Adrenal gland (tissue), 5 donors: ENCODE measurements around the gene SHB.

ENCODE experiments used
- POLR2A ChIP-seq, 2 donors: fragments of 450-650 bp; IDR thresholded peaks; one replicate each; pipeline ENCODE4 v1.6.1; 2017; ENCODE audit warnings: antibody characterized with exemption in 2 of 2, mild to moderate bottlenecking in 2 of 2, moderate library complexity in 1 of 2
- TF ChIP-seq, protein P1 (sequence below), 6 experiments: fragments of 450-650 bp in 4 of 6; fragments of 200-600 bp in 2 of 6; sonication (generic) in 1 of 6; IDR thresholded peaks; 1 replicate in 5 of 6; 2 replicates in 1 of 6; pipeline versions ENCODE4 v1.5.1 to v1.8.0; 2016 to 2021; ENCODE audit warnings: antibody characterized with exemption in 6 of 6, mild to moderate bottlenecking in 2 of 6, moderate library complexity in 1 of 6
- donor health status: DM: no; HTN: no; CAD: no.

DNA sequence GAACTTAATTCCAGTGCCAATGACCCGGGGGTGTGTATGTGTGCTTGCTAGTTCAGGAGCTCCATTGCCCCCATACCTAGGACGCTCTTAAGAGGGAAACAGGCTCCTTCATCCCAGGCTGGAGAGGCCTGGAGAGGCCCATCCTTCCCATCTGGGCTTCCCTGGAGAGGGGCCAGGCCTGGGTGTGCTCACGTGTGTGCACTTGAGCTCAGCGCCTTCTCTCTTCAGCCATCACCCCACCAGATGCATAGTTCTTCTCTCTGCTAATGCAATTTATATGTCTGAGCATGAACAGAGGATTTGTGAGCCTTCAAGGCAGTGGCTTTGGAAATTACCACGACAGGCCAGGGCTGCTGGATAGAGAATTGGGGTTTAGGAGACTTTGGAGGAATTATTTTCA lies 48.6 kb upstream of the SHB start:
- TF ChIP-seq, protein P1, sequence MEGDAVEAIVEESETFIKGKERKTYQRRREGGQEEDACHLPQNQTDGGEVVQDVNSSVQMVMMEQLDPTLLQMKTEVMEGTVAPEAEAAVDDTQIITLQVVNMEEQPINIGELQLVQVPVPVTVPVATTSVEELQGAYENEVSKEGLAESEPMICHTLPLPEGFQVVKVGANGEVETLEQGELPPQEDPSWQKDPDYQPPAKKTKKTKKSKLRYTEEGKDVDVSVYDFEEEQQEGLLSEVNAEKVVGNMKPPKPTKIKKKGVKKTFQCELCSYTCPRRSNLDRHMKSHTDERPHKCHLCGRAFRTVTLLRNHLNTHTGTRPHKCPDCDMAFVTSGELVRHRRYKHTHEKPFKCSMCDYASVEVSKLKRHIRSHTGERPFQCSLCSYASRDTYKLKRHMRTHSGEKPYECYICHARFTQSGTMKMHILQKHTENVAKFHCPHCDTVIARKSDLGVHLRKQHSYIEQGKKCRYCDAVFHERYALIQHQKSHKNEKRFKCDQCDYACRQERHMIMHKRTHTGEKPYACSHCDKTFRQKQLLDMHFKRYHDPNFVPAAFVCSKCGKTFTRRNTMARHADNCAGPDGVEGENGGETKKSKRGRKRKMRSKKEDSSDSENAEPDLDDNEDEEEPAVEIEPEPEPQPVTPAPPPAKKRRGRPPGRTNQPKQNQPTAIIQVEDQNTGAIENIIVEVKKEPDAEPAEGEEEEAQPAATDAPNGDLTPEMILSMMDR (IDR thresholded peaks at IDR 0.05): no peak
- TF ChIP-seq POLR2A (IDR thresholded peaks at IDR 0.05): no peak
